ENCODE data around the gene DCP1A.

GRCh38 chr3:53346514-53346913, 829 bp downstream of the DCP1A start:
- TF ChIP-seq CTCF (IDR thresholded peaks at IDR 0.05; ENCODE audit: low read depth, low read length) (no peak), POLR2A (IDR thresholded peaks at IDR 0.05; ENCODE audit: extremely low read depth, insufficient read length) (no peak), MYC (IDR thresholded peaks at IDR 0.05; ENCODE audit: low read depth, low read length) (no peak), MAX (IDR thresholded peaks at IDR 0.05; ENCODE audit: low read depth, low read length) (no peak)
